Memory B cell (primary cell): ENCODE data around the gene EFNA5.

Source experiments
- ATAC-seq: fragments of 150-1000 bp; cut with Tn5 transposase; 2 replicates; pipeline ENCODE4 v1.10.0; 2021; ENCODE audit warnings: low read depth, mild to moderate bottlenecking, moderate library complexity
- DNase-seq, 2 donors: peaks; one replicate each; pipeline ENCODE4 v3.0.0; 2022; ENCODE audit warnings: low spot score in 2 of 2
- H3K27ac Mint-ChIP-seq: one replicate; pipeline ENCODE4 v1.8.0; 2022; ENCODE audit warnings: mild to moderate bottlenecking, moderate library complexity, mixed read lengths
- H3K27me3 Mint-ChIP-seq: one replicate; pipeline ENCODE4 v1.8.0; 2022; ENCODE audit warnings: mixed read lengths
- H3K36me3 Mint-ChIP-seq: one replicate; pipeline ENCODE4 v1.8.0; 2022; ENCODE audit warnings: mild to moderate bottlenecking, mixed read lengths
- H3K4me1 Mint-ChIP-seq: one replicate; pipeline ENCODE4 v1.8.0; 2022; ENCODE audit warnings: mixed read lengths
- H3K4me3 Mint-ChIP-seq: one replicate; pipeline ENCODE4 v1.8.0; 2022; ENCODE audit warnings: mild to moderate bottlenecking, moderate library complexity, mixed read lengths
- H3K9me3 Mint-ChIP-seq: one replicate; pipeline ENCODE4 v1.8.0; 2022; ENCODE audit warnings: mixed read lengths

EFNA5 gene

DNA sequence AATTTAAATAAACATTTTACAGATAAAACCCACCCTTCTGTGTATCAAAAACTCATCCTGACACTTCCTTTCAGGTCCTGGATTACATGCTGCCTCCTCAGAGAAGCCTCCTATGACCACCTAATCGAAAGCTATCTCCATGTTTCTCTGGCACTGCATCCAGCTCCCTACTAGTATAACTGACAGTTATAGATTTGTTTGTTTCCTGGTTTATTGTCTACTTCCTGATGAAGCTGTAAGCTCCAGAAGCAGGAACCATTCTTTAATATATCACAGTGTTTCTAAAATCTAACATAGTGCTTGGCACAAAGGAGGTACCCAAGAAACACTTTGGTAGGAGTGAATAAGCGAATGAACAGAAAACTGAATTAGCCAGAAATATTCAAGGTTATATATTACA lies 270.4 kb downstream of the EFNA5 start:
- DNase-seq (no peak), ATAC-seq (no peak)
- Mint-ChIP-seq H3K4me3 (no peak overlapping the region), H3K4me1 (no peaks in the 10 kb centered on the region), H3K27me3 (peaks cover 3% of the 10 kb centered on the region), H3K9me3 (no peaks in the 10 kb centered on the region), H3K36me3 (no peaks in the 10 kb centered on the region), H3K27ac (no peak overlapping the region)

DNA sequence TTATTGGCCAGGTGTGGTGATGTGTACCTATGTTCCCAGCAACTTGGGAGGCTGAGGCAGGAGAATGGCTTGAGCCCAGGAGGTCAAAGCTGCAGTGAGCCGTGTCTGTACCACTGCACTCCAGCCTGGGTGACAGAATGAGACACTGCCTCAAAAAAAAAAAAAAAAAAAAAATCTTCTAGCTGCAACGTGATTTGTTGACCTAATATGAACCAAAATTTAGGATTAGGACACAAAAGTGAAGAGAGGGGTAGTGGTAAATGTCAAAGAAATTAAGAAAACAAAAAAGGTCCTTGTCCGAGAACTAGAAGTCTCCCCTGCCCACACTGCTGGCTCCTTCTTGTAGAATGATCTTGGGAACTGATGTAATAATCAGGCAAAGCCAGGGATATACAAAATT lies 272.0 kb downstream of the EFNA5 start:
- H3K27ac Mint-ChIP-seq = no peak overlapping the region

DNA sequence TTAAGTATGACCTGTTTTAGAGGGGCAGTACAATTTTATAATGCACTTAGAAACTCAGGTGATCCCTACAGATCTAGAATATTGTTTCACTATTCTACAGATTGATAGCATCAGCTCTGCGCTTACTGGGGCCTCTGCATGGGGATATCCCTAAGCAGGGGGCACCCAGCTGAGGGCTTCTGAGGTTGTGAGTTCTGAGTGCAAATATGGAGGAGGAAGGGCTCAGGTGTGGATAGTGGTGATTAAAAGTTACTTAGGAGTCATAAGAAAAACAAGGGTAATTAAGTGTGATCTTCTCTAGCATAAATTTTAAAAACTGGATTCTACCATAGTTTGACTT lies 274.4 kb downstream of the EFNA5 start:
- DNase-seq (no peak), ATAC-seq (no peak)
- Mint-ChIP-seq H3K27me3 (peaks cover 3% of the 10 kb centered on the region), H3K36me3 (no peaks in the 10 kb centered on the region), H3K4me3 (no peak overlapping the region), H3K27ac (no peak overlapping the region), H3K4me1 (no peaks in the 10 kb centered on the region), H3K9me3 (no peaks in the 10 kb centered on the region)

More for the DNA sequence above, 272.0 kb downstream of the EFNA5 start:
- H3K4me3 Mint-ChIP-seq = no peak overlapping the region
- no peaks in the 10 kb centered on the region for H3K4me1 Mint-ChIP-seq
- H3K9me3 Mint-ChIP-seq = no peaks in the 10 kb centered on the region
- peaks cover 3% of the 10 kb centered on the region for H3K27me3 Mint-ChIP-seq
- no peak for DNase-seq
- H3K36me3 Mint-ChIP-seq = no peaks in the 10 kb centered on the region
- no peak for ATAC-seq

DNA sequence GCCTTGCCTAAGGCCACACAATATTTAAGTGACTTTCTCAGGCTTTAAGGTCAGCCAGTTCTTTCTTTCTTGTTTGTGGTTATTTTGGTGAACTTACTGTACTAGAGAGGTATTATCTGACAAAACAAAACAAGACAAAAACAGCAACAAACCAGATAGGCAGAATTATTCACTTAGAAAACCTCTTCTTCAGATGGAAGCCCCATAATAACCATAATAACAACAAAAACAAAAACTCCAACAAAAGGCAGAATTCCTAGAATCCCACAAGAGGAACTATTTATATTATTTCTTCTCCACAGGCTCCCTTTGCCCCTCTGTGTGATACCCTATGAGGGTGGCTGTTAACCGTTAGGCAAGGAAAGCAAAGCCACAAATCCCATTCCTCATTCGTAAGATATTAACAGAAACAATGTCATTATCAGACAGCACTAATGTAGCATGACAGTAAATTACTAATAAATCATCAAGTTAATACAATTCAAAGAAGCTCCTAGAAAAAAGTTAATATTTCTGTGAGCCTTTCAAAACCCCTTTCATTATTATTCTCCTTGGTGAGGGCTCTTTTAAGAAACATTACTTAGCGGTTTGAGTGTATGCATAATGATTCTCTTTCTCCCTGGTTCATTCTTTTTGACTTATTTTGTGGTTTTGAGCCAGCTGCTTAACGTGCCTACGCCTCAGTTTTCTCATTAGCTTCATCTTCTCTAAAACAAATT lies 274.9 kb downstream of the EFNA5 start:
- no peaks in the 10 kb centered on the region for H3K36me3 Mint-ChIP-seq
- ATAC-seq = no peak
- H3K27ac Mint-ChIP-seq = no peak overlapping the region
- H3K4me1 Mint-ChIP-seq = no peaks in the 10 kb centered on the region
- peaks cover 3% of the 10 kb centered on the region for H3K27me3 Mint-ChIP-seq
- no peak for DNase-seq
- no peak overlapping the region for H3K4me3 Mint-ChIP-seq
- H3K9me3 Mint-ChIP-seq = no peaks in the 10 kb centered on the region

DNA sequence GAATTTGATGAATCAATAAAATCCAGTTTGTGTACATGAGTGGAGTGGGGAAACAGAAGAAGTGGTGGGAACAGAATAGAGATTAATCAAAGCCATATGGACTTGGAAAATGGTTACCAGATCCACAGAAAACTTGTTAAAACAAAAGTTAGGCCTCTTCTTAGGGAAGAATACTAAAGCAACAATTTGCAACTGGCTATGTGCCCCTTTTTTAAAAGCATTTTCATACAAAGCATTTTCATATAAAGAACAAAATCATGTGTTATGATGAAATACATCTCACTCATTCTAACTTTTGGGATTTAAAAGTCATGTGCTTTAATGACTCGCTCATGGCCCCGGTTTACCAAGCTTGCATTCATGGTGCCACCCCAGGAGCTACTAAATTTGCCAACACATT lies 276.9 kb downstream of the EFNA5 start:
- no peaks in the 10 kb centered on the region for H3K9me3 Mint-ChIP-seq
- H3K36me3 Mint-ChIP-seq = no peaks in the 10 kb centered on the region

DNA sequence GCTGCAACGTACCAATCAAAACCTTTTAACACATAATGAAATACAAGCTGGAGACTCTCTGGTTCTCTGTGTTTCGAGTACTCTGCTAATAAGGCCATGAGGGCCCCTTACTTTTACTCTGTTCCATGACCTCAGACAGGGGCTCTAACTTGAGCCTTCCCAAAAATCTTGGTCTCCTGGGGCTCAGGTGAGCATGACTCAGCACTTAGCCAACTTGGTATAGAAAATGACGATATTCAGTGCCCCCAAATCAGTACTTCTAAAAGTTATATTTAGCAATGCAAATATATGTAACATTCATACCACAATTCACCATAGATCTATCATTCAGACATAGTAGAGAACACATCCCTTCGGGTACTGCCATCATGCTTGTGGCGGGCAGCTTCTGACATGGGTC lies 278.9 kb downstream of the EFNA5 start:
- H3K4me1 Mint-ChIP-seq = peaks cover 24% of the 10 kb centered on the region
- H3K27ac Mint-ChIP-seq = no peak overlapping the region
- no peak for DNase-seq
- no peaks in the 10 kb centered on the region for H3K36me3 Mint-ChIP-seq
- no peak for ATAC-seq
- H3K27me3 Mint-ChIP-seq = no peaks in the 10 kb centered on the region
- H3K9me3 Mint-ChIP-seq = no peaks in the 10 kb centered on the region
- H3K4me3 Mint-ChIP-seq = no peak overlapping the region

More for the DNA sequence above, 276.9 kb downstream of the EFNA5 start:
- peaks cover 10% of the 10 kb centered on the region for H3K4me1 Mint-ChIP-seq
- DNase-seq (no peak), ATAC-seq (no peak)
- H3K4me3 Mint-ChIP-seq = no peak overlapping the region
- peaks cover 3% of the 10 kb centered on the region for H3K27me3 Mint-ChIP-seq
- no peak overlapping the region for H3K27ac Mint-ChIP-seq

DNA sequence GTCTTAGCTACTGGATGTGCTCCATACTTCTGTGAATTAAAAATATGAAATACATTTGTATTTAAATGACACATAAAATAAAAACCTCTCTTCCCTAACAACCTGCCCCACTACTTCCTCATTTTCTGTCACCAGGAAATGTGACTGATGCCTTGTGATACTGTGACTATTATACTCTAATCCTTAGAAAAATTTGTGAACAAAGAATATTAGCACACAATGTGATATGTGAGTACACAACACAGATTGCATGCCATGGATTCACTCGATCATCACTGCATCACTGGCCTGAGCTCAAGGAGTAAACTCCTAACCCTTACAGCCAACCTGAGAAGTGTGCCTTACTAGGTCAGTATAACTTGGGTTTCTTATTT lies 281.0 kb downstream of the EFNA5 start:
- H3K9me3 Mint-ChIP-seq = no peaks in the 10 kb centered on the region
- no peak overlapping the region for H3K27ac Mint-ChIP-seq
- H3K4me1 Mint-ChIP-seq = peaks cover 24% of the 10 kb centered on the region
- H3K27me3 Mint-ChIP-seq = peaks cover 2% of the 10 kb centered on the region
- peak overlapping the region; percentile 35 for H3K4me3 Mint-ChIP-seq
- DNase-seq (no peak), ATAC-seq (peak; percentile 45)
- no peaks in the 10 kb centered on the region for H3K36me3 Mint-ChIP-seq

DNA sequence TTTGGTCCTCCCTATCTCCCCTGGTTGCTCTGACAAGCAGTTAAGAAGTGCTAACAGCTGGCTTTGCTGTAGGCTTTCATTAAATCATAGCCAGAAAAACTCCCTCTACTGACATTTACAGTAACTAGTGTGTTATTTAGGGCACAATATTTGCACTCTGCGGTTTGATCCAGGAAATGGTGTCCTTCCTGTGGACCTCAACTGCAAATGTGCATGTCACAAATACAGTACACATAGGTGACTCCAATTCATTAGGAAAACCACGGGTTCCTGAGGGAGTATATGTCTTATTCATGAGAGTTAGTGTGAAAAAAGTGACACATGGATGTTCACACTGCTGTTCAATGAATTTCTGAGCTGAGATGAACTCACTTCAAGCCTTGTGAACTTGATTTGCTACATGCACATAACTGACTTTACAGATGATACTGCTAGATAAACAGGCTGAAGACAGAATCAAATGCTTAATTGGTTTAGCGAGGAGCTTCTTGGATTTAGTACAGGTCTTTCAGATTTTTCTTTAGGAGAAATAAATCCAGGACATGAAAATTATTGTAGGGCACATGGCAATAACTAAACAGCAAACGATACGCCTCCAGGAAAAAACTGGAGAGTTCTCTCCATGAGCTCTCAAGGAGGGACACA lies 281.5 kb downstream of the EFNA5 start:
- H3K36me3 Mint-ChIP-seq = no peaks in the 10 kb centered on the region
- H3K27ac Mint-ChIP-seq = peak overlapping the region; percentile 42
- H3K4me1 Mint-ChIP-seq = peaks cover 24% of the 10 kb centered on the region
- no peaks in the 10 kb centered on the region for H3K9me3 Mint-ChIP-seq
- H3K27me3 Mint-ChIP-seq = peaks cover 2% of the 10 kb centered on the region
- ATAC-seq (peak; percentile 73), DNase-seq (peak in 1 of 2 donors; percentile 5)
- H3K4me3 Mint-ChIP-seq = peak overlapping the region; percentile 37

DNA sequence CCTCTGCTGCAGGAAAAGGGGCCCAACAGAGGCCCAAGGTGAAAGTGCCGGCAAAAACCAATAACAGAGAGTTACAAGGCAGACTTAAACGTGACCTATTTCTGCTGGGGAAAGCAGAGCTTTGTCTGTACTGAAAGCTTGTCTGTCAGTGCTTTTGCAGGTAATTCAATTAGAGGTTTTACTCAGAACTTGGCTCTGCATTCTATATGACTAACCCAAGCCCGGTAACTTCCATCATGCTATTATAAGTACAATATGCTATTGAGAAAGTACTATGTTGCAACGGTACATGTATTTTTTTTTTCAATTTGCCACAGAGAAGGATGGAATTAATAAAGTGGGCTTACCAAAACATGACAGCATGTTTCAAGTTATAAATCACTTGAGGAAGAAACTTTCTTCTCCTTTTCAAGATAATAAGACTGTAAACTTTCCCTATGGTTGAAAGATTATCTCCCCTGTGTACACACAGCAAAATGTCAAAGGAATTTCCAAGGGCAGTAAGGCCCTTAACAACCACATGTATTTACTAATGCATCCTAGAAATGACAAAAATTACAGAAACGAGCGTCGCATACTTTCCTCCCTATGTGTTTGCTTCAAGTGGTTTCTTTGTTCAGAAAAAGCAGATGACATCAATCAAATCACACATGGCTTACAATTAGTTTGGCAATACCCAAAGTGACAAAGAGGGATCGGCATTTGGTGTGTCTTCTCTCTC lies 282.4 kb downstream of the EFNA5 start:
- Mint-ChIP-seq H3K27me3 (peaks cover 2% of the 10 kb centered on the region), H3K36me3 (no peaks in the 10 kb centered on the region), H3K4me3 (no peak overlapping the region), H3K4me1 (peaks cover 24% of the 10 kb centered on the region), H3K9me3 (no peaks in the 10 kb centered on the region), H3K27ac (peak overlapping the region; percentile 42)
- no peak for ATAC-seq
- DNase-seq = no peak

DNA sequence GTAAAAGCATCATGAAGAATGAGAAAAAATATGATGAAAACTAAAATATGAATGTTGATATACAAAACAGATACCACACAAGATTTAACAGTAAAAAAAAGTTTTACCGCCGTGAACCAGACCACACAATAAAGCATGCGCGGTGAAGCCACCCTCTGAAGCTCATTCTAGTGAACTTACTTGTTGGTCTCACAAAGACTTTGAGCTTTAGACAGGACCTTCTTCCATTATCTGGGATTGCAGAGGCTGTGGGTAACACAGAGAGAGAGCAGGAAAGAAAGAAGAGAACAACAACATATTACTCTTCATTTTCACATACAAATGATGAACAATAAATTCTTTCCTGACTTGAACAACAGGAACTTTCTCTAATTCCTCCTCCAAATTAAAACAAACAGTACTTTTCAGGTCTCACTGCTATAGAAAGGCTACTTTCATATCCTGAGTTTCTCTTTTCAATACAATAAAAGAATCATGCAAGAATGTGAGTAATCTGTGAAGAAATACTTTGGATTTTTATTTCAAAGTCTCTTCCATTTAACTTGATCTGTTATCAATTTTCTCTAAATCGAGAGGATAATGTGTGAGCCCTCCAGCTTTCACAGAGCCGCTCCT lies 283.1 kb downstream of the EFNA5 start:
- peaks cover 24% of the 10 kb centered on the region for H3K4me1 Mint-ChIP-seq
- H3K27me3 Mint-ChIP-seq = peaks cover 2% of the 10 kb centered on the region
- H3K4me3 Mint-ChIP-seq = no peak overlapping the region
- no peaks in the 10 kb centered on the region for H3K9me3 Mint-ChIP-seq
- peak overlapping the region; percentile 42 for H3K27ac Mint-ChIP-seq
- ATAC-seq (no peak), DNase-seq (no peak)
- H3K36me3 Mint-ChIP-seq = no peaks in the 10 kb centered on the region

DNA sequence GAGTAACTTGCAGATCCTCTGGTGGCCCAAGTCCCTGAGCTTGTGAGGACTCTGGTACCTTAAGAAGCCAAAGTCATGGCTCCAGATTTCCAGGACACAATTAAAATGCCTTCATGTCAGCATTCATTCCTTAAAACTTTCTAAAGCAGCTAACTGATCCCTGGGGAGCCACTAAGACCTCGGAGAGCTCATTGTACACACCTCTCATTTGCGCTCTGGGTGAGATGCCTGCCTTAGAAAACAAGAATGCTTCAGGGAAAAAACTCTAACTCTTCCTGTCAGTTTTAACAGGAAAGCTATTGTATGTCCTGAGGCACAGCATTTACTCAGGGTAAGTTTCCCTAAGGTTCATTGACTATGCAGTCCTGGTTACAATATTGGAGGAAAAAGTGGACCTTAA lies 285.0 kb downstream of the EFNA5 start:
- DNase-seq (no peak), ATAC-seq (no peak)
- Mint-ChIP-seq H3K36me3 (no peaks in the 10 kb centered on the region), H3K27ac (no peak overlapping the region), H3K4me3 (no peak overlapping the region), H3K27me3 (peaks cover 2% of the 10 kb centered on the region), H3K4me1 (peaks cover 24% of the 10 kb centered on the region), H3K9me3 (no peaks in the 10 kb centered on the region)

DNA sequence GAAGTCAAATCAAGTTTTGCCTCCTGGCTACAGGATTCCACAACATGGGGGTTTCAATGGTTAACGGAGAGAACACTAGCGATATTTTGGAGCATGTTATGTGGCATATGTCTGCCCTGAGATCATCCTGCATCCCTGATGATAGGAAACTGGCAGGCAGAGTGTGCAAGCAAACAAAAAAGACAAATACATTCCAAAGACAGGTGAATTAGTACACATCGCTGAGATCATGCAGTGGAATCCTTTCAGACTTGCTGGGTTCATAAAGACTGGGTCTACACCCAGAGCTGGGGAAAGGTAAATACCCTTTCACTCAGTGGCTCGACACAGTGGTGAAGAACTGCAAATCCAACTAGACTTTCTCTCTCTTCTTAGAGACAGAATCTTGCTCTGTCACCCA lies 286.5 kb downstream of the EFNA5 start:
- DNase-seq (no peak), ATAC-seq (no peak)
- H3K4me1 Mint-ChIP-seq = peaks cover 18% of the 10 kb centered on the region
- H3K9me3 Mint-ChIP-seq = no peaks in the 10 kb centered on the region
- H3K27me3 Mint-ChIP-seq = peaks cover 3% of the 10 kb centered on the region
- no peaks in the 10 kb centered on the region for H3K36me3 Mint-ChIP-seq
- H3K27ac Mint-ChIP-seq = no peak overlapping the region
- no peak overlapping the region for H3K4me3 Mint-ChIP-seq

DNA sequence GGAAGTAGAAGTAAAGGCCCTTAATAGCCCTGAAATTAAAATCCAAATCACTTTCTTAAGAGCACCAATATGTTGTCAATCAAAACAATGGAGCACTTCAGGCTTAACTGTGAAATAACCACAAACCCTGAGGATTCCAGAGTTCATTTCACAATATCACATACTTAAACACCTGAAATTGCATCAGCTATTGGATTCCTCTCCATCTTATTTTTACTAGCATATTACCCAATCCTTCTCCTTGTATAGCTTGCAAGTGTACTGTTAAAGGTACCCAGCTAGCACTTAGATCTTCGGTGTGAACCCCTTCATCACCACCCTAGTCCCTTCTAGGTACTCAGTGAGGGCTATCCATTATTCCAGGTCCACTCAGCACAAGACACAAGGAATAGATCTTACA lies 287.3 kb downstream of the EFNA5 start:
- Mint-ChIP-seq H3K36me3 (no peaks in the 10 kb centered on the region), H3K27ac (no peak overlapping the region), H3K4me1 (peaks cover 10% of the 10 kb centered on the region), H3K4me3 (no peak overlapping the region), H3K9me3 (no peaks in the 10 kb centered on the region), H3K27me3 (peaks cover 3% of the 10 kb centered on the region)
- DNase-seq (no peak), ATAC-seq (no peak)

DNA sequence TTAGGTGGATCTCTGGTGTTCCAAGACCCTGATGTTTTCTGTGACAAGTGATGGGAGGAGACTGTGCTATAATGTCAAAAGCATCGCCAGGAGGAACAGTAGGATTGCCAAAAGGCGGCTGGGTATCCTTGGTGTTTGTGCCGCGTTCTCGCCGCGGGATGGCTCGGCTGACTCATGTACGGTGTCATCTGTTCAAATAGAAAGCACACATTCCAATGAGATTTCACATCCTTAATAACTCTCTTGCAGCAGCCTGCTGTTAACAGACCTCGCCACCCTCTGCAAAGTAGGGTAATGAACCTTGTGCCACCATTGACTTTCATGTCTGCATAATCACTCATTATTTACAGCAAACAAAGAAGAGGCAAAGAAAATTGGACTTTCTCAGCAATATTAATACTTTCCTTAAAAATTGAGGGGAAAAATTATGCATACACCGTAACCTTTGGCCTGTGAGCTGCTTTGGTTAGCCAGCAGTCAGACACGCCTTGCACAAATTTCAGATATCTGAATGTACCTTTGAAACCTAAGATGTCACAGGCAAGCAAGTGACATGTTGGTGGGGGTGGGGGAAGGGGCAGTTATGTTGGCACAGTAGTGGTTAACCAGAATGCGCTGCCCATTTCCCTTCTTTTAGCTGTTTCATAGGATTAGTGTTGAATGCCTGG lies 289.4 kb downstream of the EFNA5 start:
- Mint-ChIP-seq H3K4me1 (no peaks in the 10 kb centered on the region), H3K9me3 (no peaks in the 10 kb centered on the region), H3K36me3 (no peaks in the 10 kb centered on the region), H3K4me3 (no peak overlapping the region), H3K27ac (no peak overlapping the region), H3K27me3 (peaks cover 3% of the 10 kb centered on the region)
- DNase-seq (no peak), ATAC-seq (no peak)
